Thoracic aorta (tissue), 2 donors: ENCODE data around the gene CCDC85C. TPM values are rescaled to one million over a fixed set of nuclear protein-coding genes. Genes with fewer than 3 reads are reported as not detected.

Source experiments
- ATAC-seq: fragments of 150-250 bp; one replicate; pipeline ENCODE4 v1.8.0; 2017; ENCODE audit warnings: low read depth; ENCODE audit not compliant: insufficient number of reproducible peaks, low FRiP score
- DNase-seq: peaks from one replicate; pipeline ENCODE4 v3.0.0-alpha.2; 2020; ENCODE audit warnings: low spot score
- H3K27ac ChIP-seq, 2 donors: fragments of 200-600 bp; sonication (generic); 1 replicate in 1 of 2; 2 replicates in 1 of 2; pipeline ENCODE4 v1.5.1; 2016; ENCODE audit warnings: mild to moderate bottlenecking in 2 of 2, moderate library complexity in 2 of 2
- H3K27me3 ChIP-seq: fragments of 200-600 bp; sonication (generic); replicated peaks from 2 replicates; pipeline ENCODE4 v1.6.0; 2016; ENCODE audit warnings: mild to moderate bottlenecking; ENCODE audit not compliant: insufficient read depth
- H3K36me3 ChIP-seq: fragments of 200-600 bp; sonication (generic); one replicate; pipeline ENCODE4 v1.5.1; 2016
- H3K4me1 ChIP-seq, 2 donors: fragments of 200-600 bp; sonication (generic); 1 replicate in 1 of 2; 2 replicates in 1 of 2; pipeline versions ENCODE4 v1.5.1 to v1.6.0; 2016; ENCODE audit warnings: low read depth in 2 of 2, mild to moderate bottlenecking in 1 of 2; ENCODE audit not compliant: control insufficient read depth in 1 of 2
- H3K4me3 ChIP-seq: fragments of 200-600 bp; sonication (generic); 2 replicates; pipeline ENCODE4 v1.5.1; 2016; ENCODE audit warnings: mild to moderate bottlenecking
- H3K9me3 ChIP-seq: fragments of 200-600 bp; sonication (generic); 2 replicates; pipeline ENCODE4 v1.5.1; 2016
- CTCF ChIP-seq: fragments of 200-600 bp; sonication (generic); IDR thresholded peaks from one replicate; pipeline ENCODE4 v1.5.1; 2019; ENCODE audit warnings: antibody characterized with exemption
- total RNA-seq, 2 donors: library from RNA; depleted of rRNA; stranded (reverse); fragments of >200 nt; gene quantifications; one replicate each; pipeline versions ENCODE4 v1.1.0 to v1.2.3, GENCODE V29; 2016

The CCDC85C gene
- total RNA-seq, 2 donors from 2014 or later: 1.5 to 4.1 TPM

DNA sequence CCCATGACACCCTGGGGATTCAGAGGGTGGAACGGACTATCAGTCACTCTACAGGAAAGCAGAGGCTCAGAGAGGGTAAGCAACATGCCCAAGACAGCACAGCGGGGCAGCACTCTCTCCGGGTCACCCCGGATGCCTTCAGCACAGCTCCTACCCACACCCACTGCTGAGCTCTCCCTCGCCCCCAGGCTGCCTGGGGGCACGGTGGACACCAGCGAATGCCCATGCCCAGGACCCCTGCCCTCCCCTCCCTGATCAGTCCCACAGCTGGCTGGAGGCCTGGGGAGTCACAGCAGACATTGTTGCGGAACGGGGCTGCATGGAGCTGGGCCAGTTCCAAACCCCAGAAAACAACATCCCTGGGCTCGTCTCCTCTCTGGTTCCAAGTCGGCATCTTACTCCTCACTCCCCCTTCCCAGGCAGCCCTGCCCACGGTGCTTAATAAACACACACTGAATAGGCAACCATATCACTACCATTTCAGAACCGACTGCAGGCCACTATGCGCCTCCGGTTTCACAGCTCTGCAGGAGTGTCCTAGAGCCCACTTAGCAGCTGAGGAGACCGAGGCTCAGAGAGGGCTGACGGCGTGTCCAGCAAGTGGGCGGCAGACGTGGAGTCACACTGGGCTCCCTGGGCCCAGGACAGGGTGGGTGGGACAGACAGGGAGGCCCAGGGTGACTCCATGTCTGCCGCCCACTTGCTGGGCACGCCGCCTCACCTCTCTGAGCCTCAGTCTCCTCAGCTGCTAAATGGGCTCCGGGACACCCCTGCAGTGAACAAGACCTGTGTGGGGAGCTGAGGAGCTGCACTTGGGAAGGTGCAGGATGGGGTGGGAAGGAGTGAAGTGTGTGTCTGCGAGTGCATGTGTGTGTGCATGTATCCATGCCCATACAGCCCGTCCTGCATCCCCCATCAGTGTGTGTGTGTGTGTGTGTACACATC, 27.0 kb downstream of the CCDC85C start:
- H3K9me3 ChIP-seq: no peaks in the 10 kb centered on the region
- H3K36me3 ChIP-seq: no peaks in the 10 kb centered on the region
- no peak overlapping the region for H3K4me3 ChIP-seq
- H3K4me1 ChIP-seq: peaks cover 8 to 36% of the 10 kb centered on the region in 2 donors
- DNase-seq (no peak), ATAC-seq (no peak)
- TF ChIP-seq CTCF: no peak
- H3K27me3 ChIP-seq: no peaks in the 10 kb centered on the region
- no peak overlapping the region for H3K27ac ChIP-seq

DNA sequence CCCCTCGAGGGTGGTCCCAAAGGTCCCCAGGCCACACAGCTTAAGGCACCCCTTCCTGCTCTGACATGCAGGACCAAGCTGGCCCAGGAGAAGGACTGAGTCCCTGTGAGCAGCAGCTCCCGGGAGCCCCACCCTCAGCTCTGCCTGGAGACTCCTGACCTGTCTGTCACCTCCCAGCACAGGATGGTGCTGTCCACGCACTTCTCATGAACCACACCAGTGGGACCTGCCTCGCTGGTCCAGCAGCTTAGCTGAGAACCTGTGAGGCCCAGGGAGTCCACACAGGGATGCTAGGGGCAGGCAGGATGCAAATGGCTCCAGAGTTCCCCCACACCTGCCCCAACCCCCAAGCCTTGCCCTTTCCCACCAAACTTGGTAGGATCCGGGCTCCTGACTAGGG, 27.7 kb downstream of the CCDC85C start:
- H3K27ac ChIP-seq: no peak overlapping the region
- H3K36me3 ChIP-seq: no peaks in the 10 kb centered on the region
- DNase-seq: no peak
- no peaks in the 10 kb centered on the region for H3K27me3 ChIP-seq
- H3K4me3 ChIP-seq: no peak overlapping the region
- H3K9me3 ChIP-seq: no peaks in the 10 kb centered on the region
- no peak for ATAC-seq
- H3K4me1 ChIP-seq: peaks cover 8 to 36% of the 10 kb centered on the region in 2 donors
- TF ChIP-seq CTCF: no peak

- no peak for TF ChIP-seq CTCF
- DNase-seq: no peak
- Histone ChIP-seq H3K27ac (no peak overlapping the region), H3K27me3 (no peaks in the 10 kb centered on the region), H3K4me3 (no peak overlapping the region), H3K9me3 (no peaks in the 10 kb centered on the region), H3K36me3 (no peaks in the 10 kb centered on the region), H3K4me1 (peaks cover 8 to 36% of the 10 kb centered on the region in 2 donors)
- no peak for ATAC-seq
These were observed 28.7 kb downstream of the CCDC85C start for GRCh38 chr14:99575043-99576023.

DNA sequence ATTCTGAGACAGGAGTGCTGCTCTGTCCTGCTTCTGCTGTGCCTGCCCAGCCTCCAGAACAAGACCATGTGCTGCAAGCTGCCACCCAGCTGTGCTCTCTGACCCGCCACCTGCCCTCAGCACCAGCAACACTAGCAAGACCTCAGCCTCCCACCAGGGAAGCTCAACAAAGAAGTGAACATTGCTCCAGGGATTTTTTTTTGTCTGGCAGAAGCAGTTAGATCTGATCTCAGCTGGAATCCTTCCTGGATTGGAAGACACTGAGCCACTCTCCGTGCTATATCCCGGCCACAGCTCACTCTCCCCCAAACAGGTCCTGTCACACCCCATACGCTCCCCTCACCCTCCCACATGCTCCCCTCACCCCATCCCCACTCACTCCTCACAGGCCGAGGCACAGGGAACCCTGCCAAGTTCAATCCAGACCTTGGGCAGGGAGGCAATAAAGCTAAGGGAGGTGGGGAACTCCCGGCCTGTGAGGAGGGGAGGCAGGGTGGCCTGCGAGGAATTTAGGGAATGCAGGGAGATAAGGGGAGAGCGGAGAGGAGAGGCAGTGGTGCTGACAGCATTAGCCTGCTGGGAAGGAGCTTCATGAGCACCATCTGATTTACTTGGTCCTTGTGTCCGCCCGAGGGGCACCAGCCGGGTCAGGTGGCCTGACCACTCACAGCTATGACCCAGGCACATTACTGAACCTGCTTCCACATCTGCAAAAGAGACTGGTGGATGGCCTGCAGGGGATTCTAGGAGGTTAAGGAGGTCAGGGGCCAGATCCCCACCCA, 29.7 kb downstream of the CCDC85C start:
- H3K4me1 ChIP-seq: peaks cover 8 to 31% of the 10 kb centered on the region in 2 donors
- no peaks in the 10 kb centered on the region for H3K27me3 ChIP-seq
- no peak overlapping the region for H3K27ac ChIP-seq
- H3K4me3 ChIP-seq: no peak overlapping the region
- no peak for TF ChIP-seq CTCF
- H3K36me3 ChIP-seq: no peaks in the 10 kb centered on the region
- no peak for ATAC-seq
- no peak for DNase-seq
- no peaks in the 10 kb centered on the region for H3K9me3 ChIP-seq
